Fibroblast of peridontal ligament (primary cell): Measurements from ENCODE around the gene PIGP.
"Not testable (repeated sequence)": the region's sequence is repeated elsewhere in the genome, so short reads cannot be mapped to it uniquely, and the experiment has no call there.

Source experiments
- DNase-seq: peaks from one replicate; pipeline ENCODE4 v3.0.0-alpha.2; 2010; ENCODE audit errors: extremely low read depth

Gene PIGP

DNA sequence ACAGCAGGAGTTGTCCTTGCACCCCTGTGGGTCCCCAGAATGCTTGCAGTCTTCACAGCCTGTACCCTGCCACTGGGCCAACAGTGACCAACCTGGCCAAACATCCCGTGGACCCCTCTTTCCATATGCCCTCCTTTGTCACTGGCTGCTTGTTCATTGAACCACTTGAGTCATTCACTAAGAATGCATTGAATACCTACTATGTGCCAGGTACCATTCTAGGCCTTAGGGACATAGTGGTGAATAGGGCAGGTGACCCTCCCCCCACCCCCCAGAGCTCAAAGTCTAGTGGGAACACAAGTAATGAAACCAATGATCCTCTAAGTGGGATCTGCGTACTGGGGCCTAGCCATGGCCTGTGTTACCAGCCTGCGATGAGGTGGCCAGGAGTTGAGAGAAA, 28.2 kb downstream of the PIGP start:
- no peak for DNase-seq

DNA sequence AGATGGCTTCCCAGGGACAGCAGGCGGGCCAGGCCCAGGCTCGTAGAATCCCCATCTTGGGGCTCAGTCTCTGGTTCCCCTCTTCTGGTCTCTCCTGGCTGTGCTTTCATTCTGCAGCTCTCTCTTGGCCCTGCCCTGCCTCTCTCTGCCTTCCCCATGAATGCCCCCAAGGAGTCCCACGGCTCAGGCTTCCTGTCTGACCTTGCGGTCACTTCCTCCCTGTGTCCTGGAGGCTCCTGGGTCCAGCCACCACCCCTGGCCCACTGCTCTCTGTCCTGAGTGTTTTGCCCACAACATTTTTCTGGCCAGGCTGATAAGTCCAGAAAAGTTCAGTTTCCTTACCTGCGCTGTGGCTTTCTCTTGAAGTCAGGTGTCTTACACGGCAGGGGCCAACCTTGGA, 29.1 kb downstream of the PIGP start:
- DNase-seq, result no peak

DNA sequence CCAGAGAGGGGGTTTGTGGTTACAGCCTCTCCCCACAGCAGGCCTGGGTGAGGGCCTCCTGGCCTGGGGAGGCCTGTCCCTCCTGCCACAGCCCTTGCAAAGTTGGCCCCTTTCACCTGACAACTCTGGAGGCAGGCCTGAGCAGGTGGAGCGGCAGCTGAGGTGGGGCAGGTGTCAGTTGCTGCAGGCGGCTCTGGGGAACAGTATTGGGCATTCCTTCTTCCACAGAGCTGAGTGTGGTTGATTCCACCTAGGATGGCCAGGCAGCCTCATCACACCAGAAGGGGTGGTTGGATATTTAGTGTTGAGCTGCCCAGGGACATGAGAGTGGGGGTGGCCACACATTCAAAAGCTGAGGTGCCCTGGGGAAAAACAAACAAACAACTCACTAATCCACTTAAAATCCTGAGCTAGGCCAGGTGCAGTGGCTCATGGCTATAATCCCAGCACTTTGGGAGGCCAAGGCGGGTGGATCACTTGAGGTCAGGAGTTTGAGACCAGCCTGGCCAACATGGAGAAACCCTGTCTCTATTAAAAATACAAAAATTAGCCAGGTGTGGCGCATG, 31.1 kb downstream of the PIGP start:
- no peak for DNase-seq

DNA sequence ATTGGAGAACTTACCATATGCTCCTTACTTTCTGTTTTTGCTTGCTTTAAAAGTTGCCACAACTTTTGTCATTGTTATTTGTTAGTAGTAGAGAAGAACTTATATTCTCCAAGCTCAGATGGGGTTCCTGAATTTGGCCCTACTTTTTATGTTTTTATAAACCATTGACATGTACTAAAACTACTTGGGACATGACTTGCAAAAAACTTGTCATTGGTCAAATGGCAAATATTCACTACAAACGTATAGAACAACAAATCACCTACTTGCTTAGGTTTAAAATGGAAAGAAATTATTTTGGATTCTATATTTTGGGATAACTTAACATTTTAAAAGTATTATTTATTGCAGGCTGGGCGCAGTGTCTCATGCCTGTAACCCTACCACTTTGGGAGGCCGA, 32.7 kb downstream of the PIGP start:
- no peak for DNase-seq

DNA sequence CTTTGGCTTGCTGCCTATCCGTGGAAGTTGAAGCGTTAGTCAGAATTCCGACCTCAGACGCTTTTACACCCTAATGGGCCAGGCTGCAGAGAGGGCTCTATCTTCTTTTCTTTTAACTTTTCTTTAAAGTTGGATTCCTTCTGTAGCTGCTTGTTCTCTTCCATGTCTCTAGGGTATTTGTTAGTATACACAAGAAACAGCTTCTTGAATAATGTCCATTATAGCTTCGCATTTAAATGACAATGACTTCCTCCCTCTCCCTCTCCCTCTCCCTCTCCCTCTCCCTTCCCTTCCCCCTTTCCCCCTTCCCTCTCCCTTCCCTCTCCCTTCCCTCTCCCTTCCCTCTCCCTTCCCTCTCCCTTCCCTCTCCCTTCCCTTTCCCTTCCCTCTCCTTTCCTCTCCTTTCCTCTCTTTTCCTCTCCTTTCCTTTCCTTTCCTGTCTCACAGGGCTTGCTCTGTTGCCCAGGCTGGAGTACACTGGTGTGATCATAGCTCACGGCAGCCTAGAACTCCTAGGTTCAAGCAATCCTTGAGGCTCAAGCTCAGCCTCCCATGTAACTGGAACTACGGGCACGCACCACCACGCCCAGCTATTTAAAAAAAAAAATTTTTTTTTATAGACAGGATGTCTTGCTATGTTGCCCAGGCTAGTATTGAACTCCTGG, 33.3 kb downstream of the PIGP start:
- peak; percentile 33 for DNase-seq

DNA sequence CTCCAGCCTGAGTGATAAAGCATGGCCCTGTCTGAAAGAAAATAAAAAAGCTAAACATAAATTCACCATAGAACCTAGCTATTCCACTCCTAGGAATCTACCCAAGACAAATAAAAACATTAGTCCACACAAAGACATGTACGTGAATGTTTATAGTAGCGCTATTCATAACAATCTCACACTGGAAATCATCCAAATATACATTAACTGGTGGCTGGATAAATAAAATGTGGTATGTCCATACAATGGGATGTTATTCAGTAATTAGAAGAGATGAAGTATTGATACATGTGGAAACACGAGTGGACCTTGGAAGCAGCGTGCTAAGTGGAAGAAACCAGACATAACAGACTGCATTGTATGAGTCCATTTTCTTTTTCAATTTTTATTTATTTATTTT, 36.7 kb downstream of the PIGP start:
- DNase-seq, result no peak

DNA sequence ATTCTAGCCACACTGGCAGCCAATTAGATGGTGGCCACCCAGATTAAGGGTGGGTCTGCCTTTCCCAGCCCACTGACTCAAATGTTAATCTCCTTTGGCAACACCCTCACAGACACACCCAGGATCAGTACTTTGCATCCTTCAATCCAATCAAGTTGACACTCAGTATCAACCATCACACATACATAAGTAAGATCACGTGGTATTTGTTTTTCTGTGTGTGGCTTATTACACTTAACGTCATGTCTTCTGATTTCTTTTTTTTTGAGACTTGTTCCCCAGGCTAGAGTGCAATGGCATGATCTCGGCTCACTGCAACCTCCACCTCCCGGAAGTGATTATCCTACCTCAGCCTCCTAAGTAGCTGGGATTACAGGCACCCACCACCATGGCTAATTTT, 38.5 kb downstream of the PIGP start:
- DNase-seq, result not testable (repeated sequence)

DNA sequence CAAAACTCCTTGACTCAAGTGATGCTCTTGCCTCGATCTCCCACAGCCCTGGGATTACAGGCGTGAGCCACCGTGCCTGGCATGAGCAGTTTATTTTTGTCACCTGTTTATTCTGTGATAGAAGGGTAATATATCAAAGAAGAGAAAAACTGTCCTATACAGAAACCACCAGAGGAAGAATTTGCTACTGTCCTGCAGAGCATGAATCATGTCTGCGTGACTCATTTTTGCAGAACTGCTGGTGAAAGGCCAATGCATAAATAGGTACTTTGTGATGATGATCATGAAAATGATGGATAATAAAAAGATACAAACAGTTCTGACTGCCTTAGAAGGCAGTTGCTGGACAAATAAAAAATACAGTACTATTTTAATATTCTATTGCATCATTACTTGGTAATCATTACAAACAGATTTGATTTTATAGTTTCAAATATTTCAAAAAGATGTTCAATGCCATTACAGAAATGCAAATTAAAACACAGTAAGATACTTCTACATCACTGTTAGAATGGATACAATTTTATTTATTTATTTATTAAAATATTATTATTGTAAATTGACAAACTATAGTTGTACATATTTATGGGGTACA, 39.9 kb downstream of the PIGP start:
- DNase-seq, result peak; percentile 60

DNA sequence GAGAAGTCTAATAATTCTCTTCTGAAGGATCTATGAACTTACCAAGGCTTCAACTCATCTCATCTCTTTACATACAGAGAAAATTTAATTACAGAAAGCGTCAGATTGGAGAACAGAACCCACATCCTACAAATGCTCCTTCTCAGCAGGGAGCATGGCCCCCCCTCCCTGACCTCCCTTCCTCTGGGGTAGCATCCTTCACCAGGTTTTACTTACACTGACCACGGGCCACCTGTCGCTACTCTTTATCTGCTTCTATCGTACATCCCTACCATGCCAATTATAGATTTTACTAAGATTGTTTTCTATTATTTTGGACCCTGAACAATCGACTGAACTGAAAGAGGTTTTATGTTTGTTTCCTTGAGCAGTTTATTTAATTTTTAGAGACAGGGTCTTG, 40.6 kb downstream of the PIGP start:
- no peak for DNase-seq

DNA sequence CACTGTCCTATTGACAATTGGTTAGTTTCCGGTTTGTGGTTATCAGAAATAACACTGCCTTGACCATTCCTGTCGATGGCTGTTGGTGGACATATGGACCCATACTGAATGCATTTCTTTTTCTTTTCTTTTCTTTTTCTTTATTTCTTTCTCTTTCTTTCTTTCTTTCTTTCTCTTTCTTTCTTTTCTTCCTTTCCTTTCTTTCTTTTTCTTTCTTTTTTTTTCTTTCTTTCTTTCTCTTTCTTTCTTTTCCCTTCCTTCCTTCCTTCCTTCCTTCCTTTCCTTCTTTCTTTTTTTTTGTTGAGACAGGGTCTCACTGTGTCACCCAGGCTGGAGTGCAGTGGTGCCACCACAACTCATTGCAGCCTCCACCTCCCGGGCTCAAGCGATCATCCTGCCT, 42.0 kb downstream of the PIGP start:
- DNase-seq, result no peak

DNA sequence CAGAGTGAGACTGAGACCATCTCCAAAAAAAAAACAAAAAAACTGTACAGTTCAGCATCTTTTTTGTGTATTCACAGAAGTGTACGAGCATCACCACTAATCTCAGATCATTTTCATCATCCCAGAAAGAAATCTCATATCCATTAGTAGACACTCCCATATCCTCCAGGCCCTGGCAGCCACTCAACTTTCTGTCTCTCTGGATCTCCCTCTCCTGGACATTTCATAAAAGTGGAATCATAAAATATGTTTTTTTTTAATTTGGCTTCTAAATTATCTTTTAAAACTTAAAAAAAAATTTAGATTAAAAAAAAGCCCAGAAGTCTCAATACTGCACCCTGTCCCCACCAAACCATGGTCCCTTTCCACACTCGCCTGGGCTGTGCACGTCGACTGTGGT, 44.3 kb downstream of the PIGP start:
- DNase-seq, result peak; percentile 29

DNA sequence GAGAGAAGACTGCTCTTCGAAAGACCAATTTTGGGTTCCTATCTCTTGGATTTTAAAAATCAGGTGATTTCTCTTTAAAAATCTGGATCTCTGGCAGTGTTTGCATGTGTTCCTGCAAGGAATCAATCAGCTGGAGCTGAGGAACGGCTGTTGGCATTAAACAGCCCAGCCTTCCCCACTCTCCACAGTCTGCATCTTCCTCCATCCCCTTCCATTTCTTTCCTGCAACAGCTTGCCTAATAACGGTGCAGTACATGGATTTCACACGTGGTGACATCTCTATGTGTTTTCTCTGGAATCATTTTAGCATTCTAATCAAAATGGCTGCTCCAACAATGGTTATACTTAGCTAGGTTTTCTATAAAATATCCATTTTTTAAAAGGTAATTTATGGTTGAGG, 46.4 kb downstream of the PIGP start:
- DNase-seq, result no peak

DNA sequence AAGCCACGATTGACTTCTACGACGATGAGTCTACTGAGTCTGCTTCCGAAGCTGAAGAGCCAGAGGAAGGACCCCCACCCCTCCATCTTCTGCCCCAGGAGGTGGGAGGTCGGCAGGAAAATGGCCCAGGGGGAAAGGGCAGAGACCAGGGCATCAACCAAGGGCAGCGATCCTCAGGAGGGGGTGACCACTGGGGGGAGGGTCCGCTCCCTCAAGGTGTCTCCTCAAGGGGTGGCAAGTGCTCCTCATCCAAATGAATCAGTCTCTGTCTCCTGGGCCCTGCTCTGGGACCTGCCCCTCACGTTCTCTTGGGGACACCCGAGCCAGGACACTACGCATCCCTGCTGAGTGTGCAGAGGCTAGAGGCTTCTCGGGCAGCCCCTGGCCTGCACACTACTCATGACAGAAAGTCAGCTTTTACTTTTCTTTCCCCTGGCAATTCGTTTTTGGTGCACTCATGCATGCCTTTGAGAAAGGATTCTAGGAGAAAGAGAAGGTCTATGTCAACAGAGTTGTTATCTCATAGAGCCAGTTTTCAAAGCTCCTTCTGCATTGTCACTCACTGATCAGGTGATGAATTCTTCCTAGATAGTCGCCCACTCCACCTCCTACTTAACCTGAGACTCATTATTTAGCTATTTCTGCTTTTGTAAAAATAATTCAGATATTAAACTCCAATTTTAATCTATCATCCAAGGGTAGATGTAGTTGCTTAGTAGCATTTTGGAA, 54.8 kb downstream of the PIGP start:
- no peak for DNase-seq
